Osteoblast (primary cell): ENCODE data around the gene C5orf63. TPM values are rescaled to one million over a fixed set of nuclear protein-coding genes. Genes with fewer than 3 reads are reported as not detected.

Experiments used
- DNase-seq: peaks from one replicate; pipeline ENCODE4 v3.0.0; 2011; ENCODE audit warnings: low spot score, mixed read lengths; ENCODE audit not compliant: insufficient read length; ENCODE audit errors: missing footprints
- H2AFZ ChIP-seq: 2 replicates; pipeline ENCODE4 v1.6.0; 2011; ENCODE audit warnings: mild to moderate bottlenecking, low read length
- H3K27ac ChIP-seq: 2 replicates; pipeline ENCODE4 v1.5.1; 2011; ENCODE audit warnings: mild to moderate bottlenecking, low read depth, low read length, moderate library complexity
- H3K27me3 ChIP-seq: 2 replicates; pipeline ENCODE4 v1.6.0; 2012; ENCODE audit warnings: mild to moderate bottlenecking, control low read depth, inconsistent platforms, low read length, moderate library complexity; ENCODE audit not compliant: insufficient read depth
- H3K36me3 ChIP-seq: 2 replicates; pipeline ENCODE4 v1.5.1; 2011; ENCODE audit warnings: mild to moderate bottlenecking, low read length, control low read depth, moderate library complexity; ENCODE audit not compliant: insufficient read depth
- H3K4me1 ChIP-seq: 2 replicates; pipeline ENCODE4 v1.5.1; 2011; ENCODE audit warnings: mild to moderate bottlenecking, low read length, control low read depth, moderate library complexity; ENCODE audit not compliant: insufficient read depth
- H3K4me2 ChIP-seq: 2 replicates; pipeline ENCODE4 v1.6.0; 2011; ENCODE audit warnings: mild to moderate bottlenecking, low read length; ENCODE audit not compliant: insufficient read depth
- H3K4me3 ChIP-seq: fragments of 200-600 bp; sonication (generic); 3 replicates; pipeline ENCODE4 v1.5.1; 2012; ENCODE audit warnings: mild to moderate bottlenecking, low read length, inconsistent platforms; ENCODE audit not compliant: insufficient read depth
- H3K79me2 ChIP-seq: 2 replicates; pipeline ENCODE4 v1.6.0; 2012; ENCODE audit warnings: mild to moderate bottlenecking, low read length, control low read depth, inconsistent platforms; ENCODE audit not compliant: insufficient read depth
- H3K9me3 ChIP-seq: 2 replicates; pipeline ENCODE4 v1.5.1; 2011; ENCODE audit warnings: low read depth, low read length, control low read depth
- H4K20me1 ChIP-seq: 2 replicates; pipeline ENCODE4 v1.6.0; 2012; ENCODE audit warnings: mild to moderate bottlenecking, low read length, control low read depth; ENCODE audit not compliant: insufficient read depth
- total RNA-seq: library from RNA; depleted of rRNA; stranded (reverse); fragments of >200 nt; gene quantifications from 2 replicates; pipeline ENCODE4 v1.2.3, GENCODE V29; 2012
- TF ChIP-seq, protein P1 (sequence below): IDR thresholded peaks from 2 replicates; pipeline ENCODE4 v1.5.1; 2011; ENCODE audit warnings: mild to moderate bottlenecking, low read depth, low read length, moderate library complexity; ENCODE audit errors: extremely low read depth

Gene C5orf63
- total RNA-seq, 1 donor: 2.2 TPM

DNA sequence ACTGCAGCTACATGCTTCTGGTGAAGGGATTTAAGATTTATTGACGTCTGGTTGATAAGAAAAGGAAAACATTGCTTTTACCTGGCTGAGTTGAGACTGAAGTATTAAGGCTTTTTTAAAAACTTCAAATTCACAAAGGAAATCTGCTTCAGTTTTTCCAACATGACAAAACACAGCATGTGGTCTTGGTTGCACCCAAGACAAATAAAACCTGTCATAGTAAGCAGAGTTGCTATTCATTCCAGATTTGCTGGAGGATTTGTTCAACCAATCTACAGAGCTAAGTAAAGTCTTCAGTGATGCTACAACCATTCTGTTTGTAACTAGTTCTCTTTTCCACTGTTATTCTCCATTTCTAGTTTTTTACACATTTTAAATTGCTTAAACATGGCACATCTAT lies 11.3 kb downstream of the C5orf63 start:
- H4K20me1 ChIP-seq: no peaks in the 10 kb centered on the region
- H3K27me3 ChIP-seq: no peaks in the 10 kb centered on the region
- H2AFZ ChIP-seq: no peak overlapping the region
- peaks cover 7% of the 10 kb centered on the region for H3K4me1 ChIP-seq
- H3K4me2 ChIP-seq: no peak overlapping the region
- H3K4me3 ChIP-seq: no peak overlapping the region
- H3K79me2 ChIP-seq: no peaks in the 10 kb centered on the region
- no peak for DNase-seq
- H3K9me3 ChIP-seq: no peaks in the 10 kb centered on the region
- no peak overlapping the region for H3K27ac ChIP-seq
- no peaks in the 10 kb centered on the region for H3K36me3 ChIP-seq
- TF ChIP-seq, protein P1, sequence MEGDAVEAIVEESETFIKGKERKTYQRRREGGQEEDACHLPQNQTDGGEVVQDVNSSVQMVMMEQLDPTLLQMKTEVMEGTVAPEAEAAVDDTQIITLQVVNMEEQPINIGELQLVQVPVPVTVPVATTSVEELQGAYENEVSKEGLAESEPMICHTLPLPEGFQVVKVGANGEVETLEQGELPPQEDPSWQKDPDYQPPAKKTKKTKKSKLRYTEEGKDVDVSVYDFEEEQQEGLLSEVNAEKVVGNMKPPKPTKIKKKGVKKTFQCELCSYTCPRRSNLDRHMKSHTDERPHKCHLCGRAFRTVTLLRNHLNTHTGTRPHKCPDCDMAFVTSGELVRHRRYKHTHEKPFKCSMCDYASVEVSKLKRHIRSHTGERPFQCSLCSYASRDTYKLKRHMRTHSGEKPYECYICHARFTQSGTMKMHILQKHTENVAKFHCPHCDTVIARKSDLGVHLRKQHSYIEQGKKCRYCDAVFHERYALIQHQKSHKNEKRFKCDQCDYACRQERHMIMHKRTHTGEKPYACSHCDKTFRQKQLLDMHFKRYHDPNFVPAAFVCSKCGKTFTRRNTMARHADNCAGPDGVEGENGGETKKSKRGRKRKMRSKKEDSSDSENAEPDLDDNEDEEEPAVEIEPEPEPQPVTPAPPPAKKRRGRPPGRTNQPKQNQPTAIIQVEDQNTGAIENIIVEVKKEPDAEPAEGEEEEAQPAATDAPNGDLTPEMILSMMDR: no peak

DNA sequence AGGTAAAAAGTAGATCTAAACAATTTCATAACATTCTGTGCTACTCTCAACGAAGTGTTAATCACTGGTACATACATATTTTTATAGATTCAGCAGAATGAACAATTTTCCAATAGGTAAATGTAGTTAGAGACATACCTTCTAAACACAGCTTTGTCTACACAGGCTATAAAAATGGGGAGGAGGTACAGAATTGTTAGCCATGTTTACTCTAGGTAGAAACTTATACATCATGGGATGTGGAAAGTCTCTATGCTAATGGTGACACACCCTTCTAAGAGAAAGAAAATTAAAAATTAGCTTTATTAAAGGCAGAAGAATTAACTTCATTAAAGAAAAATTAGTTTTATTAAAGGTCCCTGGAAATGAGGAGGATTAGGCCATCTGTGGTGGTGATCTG lies 11.8 kb downstream of the C5orf63 start:
- Histone ChIP-seq H2AFZ (no peak overlapping the region), H3K79me2 (no peaks in the 10 kb centered on the region), H3K4me1 (peaks cover 7% of the 10 kb centered on the region), H3K9me3 (no peaks in the 10 kb centered on the region), H3K27me3 (no peaks in the 10 kb centered on the region), H4K20me1 (no peaks in the 10 kb centered on the region), H3K27ac (no peak overlapping the region), H3K4me2 (no peak overlapping the region), H3K4me3 (no peak overlapping the region), H3K36me3 (no peaks in the 10 kb centered on the region)
- no peak for DNase-seq
- TF ChIP-seq, protein P1: no peak

- TF ChIP-seq, protein P1: no peak
- Histone ChIP-seq H3K27ac (no peak overlapping the region), H3K36me3 (peaks cover 3% of the 10 kb centered on the region), H4K20me1 (no peaks in the 10 kb centered on the region), H3K4me1 (peaks cover 7% of the 10 kb centered on the region), H3K79me2 (no peaks in the 10 kb centered on the region), H3K9me3 (no peaks in the 10 kb centered on the region), H2AFZ (no peak overlapping the region), H3K27me3 (no peaks in the 10 kb centered on the region), H3K4me2 (no peak overlapping the region), H3K4me3 (no peak overlapping the region)
- DNase-seq: peak; percentile 79
Observed at GRCh38 chr5:127060470-127060985, 12.8 kb downstream of the C5orf63 start.

DNA sequence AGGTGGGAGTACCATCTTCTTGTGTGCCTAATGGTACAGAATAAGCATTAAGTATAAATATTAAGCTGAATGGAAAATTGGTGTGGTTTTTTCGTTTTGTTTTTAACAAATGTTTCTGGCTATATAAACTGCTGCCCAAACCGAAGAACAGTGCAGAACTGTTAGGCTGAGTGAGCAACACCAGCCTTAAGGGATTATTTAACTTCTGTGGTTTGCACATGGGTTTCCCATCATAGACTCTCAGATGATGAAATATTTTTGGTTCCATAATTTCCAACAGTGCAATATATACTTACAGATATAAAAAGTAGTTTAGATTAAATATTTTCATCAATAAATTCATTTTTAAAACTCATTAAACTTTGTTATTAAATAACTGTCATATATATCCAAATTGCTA lies 16.4 kb downstream of the C5orf63 start:
- no peak for DNase-seq
- H3K79me2 ChIP-seq: no peaks in the 10 kb centered on the region
- H3K4me3 ChIP-seq: no peak overlapping the region
- H3K4me1 ChIP-seq: peaks cover 7% of the 10 kb centered on the region
- H3K36me3 ChIP-seq: peaks cover 3% of the 10 kb centered on the region
- no peak overlapping the region for H3K27ac ChIP-seq
- no peaks in the 10 kb centered on the region for H3K27me3 ChIP-seq
- TF ChIP-seq, protein P1: no peak
- H4K20me1 ChIP-seq: no peaks in the 10 kb centered on the region
- H3K4me2 ChIP-seq: no peak overlapping the region
- no peaks in the 10 kb centered on the region for H3K9me3 ChIP-seq
- no peak overlapping the region for H2AFZ ChIP-seq
